ENCODE results near the gene KCNJ4.
"Not testable (repeated sequence)": the region's sequence is repeated elsewhere in the genome, so short reads cannot be mapped to it uniquely, and the experiment has no call there.

Gene KCNJ4

DNA sequence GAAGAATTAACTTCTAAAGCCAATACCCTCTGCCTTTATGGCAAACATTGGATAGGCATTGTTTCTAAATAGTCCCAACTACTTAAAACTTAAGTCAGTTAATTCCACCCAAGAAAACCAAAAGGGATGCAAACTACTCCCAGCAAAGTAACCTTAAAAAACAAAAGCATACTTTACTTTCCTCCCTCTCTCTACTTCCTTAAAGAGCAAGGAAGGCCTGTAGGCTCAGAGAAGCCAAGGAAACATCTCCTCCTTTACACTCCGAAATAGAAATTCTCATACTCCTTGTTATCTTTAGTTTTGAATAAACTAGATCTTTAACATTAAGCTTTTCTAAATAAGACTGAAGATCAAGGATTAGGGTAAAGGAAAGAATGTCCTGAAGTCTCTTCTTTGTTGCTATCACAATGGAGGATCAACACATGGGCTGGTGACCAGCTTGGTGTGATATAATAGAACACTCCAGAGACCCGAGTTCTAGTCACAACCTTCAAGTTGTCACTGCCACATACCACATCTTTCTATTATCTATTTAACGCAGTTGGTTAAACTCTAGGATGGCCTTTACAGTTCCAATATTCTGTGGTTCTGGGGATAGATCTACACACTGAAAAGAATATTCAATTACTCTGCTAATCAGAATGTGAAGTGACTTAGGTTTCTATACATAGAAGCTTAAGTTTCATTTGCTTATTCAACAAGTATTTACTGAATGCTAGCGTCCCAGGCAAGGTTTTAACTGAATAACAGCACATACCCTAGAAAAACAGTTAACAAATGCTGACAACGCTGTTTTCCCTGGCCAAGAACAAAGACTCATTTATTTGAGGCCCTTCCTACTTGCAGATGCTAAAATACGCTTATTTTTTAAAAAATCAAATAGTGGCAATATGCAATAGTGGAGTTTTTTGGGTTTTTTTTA lies 66.2 kb downstream of the KCNJ4 start:
- not testable (repeated sequence) for DNase-seq

DNA sequence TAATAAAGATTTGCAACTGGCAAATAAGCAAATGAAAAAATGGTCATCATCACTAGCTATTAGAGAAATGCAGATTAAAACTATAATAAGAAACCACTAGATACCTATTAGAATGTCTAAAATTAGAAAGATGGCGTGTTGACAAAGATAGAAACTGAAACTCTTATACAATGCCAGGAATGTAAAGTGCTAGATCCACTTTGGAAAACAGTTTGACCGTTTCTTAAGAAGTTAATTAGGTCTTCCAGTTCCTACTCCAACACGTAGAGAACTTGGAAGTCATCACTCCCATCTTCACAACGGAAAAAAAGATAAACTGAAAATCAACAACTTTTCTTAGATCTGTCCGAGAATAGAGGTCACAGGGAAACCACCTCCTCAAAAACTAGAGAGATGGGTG lies 68.1 kb downstream of the KCNJ4 start:
- not testable (repeated sequence) for DNase-seq

DNA sequence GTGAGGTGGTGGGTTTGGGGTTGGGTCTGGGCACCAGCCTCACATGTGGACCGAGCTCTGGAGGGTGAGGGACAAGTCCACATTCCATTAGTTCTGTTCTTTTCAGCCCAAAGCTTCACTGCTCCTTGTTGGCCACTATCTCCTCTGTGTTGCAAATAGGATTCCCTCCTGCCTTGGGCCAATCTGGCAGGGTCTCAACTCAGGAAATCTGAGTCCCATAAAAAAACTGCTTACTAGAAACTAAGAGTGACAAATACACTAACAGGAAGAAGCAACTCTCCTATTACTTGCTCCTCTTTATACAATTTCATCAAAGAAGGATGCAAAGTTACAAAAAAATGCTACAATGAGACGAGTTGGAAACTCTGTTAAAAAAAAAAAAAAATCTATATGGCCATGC lies 71.6 kb downstream of the KCNJ4 start:
- no peak for DNase-seq

DNA sequence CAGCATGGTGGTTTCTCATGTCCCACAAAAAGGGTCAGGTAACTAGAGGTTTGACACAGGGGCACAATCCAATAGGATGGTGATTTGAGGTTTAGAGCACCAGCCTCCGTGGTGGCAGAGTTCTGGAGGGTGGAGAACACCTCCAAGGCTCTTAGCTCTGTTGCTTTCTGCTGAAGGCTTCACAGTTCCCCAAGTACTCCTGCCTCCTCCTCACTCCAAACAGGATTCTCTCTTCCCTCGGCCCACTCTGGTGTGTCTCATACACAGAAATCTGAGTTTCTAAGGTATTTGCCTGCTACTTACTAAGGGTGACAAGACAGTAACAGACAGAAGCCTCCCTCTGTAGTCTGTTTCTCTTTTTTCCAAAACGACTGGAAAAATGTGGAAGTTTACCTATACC lies 73.6 kb downstream of the KCNJ4 start:
- not testable (repeated sequence) for DNase-seq
